Transverse colon (tissue), 4 donors: ENCODE results near the gene EMC10.

Source experiments
- CTCF ChIP-seq, 5 experiments: fragments of 200-600 bp in 3 of 5; fragments of 450-650 bp in 2 of 5; sonication (generic) in 3 of 5; IDR thresholded peaks; 1 replicate in 2 of 5; 2 replicates in 3 of 5; pipeline ENCODE4 v1.5.1; 2016 to 2017; ENCODE audit warnings: antibody characterized with exemption in 5 of 5, inconsistent platforms in 3 of 5, mild to moderate bottlenecking in 2 of 5, moderate library complexity in 1 of 5
- POLR2A ChIP-seq: fragments of 450-650 bp; IDR thresholded peaks from one replicate; pipeline ENCODE4 v1.6.1; 2016; ENCODE audit warnings: antibody characterized with exemption, mild to moderate bottlenecking, moderate library complexity
- POLR2AphosphoS5 ChIP-seq, 3 donors: sonication (generic); formaldehyde crosslinking; IDR thresholded peaks; one replicate each; pipeline ENCODE4 v1.6.1; 2016; ENCODE audit warnings: antibody characterized with exemption in 3 of 3

DNA sequence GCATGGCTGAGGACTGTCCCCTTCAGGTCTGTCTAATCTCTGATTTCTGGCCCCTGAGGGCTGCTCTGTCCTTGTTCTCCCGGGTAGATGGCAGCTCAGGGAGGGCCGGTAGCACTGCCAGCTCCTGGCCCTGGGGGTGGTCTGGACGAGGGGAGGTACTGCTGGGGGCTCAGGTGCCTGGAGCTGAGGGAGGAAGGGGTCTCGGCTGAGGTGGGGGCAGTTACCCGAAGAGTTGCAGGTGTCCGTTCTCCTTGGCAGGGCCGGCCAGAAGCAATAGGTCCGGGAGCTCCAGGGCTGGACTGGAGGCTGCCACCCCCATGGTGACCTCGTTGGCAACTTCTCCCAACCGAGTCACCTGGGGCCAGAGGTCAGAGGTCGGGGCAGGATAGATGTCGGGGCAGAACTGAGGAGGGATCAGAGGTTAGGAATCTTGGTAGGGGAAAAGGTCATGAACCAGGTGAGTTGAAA is 1.2 kb upstream of the EMC10 start:
- TF ChIP-seq CTCF (IDR thresholded peaks at IDR 0.05) = no peak
- no peak for TF ChIP-seq POLR2A
- TF ChIP-seq POLR2AphosphoS5 (IDR thresholded peaks at IDR 0.05) = no peak
